K562 (cell line): ENCODE data around the gene TMEM237.

ENCODE experiments used
- DDX20 ChIP-seq: fragments of 450-650 bp; IDR thresholded peaks from 2 replicates; pipeline ENCODE4 v1.6.1; 2016; ENCODE audit warnings: missing genetic modification characterization, low read depth, mild to moderate bottlenecking, missing compliant biosample characterization, moderate library complexity
- EGR1 ChIP-seq: fragments of 450-650 bp; conservative IDR thresholded peaks from 2 replicates; pipeline ENCODE4 v1.6.1; 2017; ENCODE audit warnings: mild to moderate bottlenecking
- NBN ChIP-seq: fragments of 450-650 bp; IDR thresholded peaks from 2 replicates; pipeline ENCODE4 v1.6.1; 2016; ENCODE audit warnings: low read depth, mild to moderate bottlenecking

GRCh38 chr2:201579536-201579935 is 63.8 kb downstream of the TMEM237 start:
- TF ChIP-seq DDX20 (tag) (no peak), EGR1 (no peak), NBN (no peak)
